ENCODE results near the gene KCNMA1.
A peak's percentile ranks its signal among the peaks of the same experiment; 100 is the strongest.
"Not testable (repeated sequence)": the region's sequence is repeated elsewhere in the genome, so short reads cannot be mapped to it uniquely, and the experiment has no call there.

The KCNMA1 gene

DNA sequence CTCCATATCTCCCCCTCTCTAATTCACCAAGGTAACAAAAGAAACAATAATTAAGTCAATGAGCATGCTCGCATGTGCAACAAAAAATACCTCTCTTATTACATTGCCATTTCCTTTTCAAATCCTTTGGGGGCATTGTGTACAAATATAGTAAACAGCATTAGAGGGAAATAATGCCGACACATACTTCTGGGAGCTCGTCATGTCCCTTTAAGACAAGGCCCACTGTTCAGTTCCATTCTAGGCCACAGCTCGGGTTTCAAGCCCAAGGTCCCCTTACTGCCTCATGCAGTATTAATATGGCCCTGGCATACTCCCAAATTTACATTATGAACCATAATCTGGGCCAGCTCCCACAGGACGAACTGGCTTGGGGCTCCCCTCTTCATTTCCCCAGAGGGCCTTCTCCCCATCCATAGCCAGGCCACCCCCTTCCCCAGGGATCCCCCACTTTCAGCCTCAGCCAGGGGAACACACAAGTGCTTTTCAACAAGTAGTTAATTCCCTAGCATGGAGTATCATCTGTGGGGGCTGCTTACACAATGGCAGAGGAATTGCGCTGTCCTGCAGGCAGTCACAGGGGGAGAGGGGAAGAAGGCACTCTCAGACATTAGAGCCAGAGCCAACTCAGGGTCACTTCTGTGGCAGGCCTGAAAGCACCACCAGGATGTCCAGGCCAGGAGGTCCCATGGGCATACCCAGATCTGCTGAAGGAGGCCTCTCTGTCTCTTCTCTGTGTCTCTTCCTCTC lies 110.6 kb downstream of the KCNMA1 start:
- DNase-seq = no peak

DNA sequence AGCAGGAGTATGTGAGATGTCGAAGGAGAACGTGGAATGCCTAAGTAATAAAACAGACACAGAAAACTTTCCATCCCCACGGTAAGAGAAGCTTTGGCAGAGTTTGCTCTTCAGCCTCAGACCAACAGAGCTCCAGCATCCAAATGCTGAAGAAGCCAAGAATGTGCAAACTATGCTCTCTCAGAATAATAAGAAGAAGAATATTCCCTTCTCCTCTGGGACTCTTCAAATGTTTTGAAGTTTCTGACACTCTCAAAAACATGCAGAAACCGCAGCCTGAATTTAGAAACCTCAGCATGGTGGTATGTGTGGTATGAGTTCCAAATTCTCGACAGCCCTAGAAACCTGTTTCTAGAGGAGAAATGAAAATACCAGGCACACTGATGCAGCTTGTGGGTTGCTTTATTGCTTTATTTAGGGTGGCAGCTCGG lies 113.3 kb downstream of the KCNMA1 start:
- no peak for DNase-seq

DNA sequence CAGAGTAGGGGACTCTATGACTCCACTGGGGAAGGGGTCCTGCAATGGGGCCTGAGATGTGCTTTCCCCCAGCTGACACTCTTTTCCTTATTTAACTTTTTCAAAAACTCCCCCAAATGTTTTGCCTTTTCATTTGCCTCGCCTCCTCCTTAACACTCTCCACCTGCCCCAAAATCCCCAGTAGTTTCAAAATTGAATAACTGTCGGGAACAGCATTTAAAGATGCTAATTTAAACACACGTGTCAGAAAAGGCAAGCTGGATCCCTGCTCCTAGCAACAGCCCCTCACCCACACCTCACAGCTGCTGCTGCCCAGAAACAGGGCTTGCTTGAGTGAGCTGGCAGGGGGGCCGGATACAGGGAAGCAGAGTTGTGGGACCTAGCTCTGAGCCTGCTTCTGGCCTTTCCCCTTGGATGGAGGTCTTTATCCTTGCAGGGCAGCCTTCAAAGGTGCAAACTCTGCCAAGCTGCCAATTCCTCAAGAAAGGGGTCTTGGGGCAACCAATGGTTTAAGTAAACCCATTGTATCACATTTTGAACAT lies 115.3 kb downstream of the KCNMA1 start:
- DNase-seq = no peak

DNA sequence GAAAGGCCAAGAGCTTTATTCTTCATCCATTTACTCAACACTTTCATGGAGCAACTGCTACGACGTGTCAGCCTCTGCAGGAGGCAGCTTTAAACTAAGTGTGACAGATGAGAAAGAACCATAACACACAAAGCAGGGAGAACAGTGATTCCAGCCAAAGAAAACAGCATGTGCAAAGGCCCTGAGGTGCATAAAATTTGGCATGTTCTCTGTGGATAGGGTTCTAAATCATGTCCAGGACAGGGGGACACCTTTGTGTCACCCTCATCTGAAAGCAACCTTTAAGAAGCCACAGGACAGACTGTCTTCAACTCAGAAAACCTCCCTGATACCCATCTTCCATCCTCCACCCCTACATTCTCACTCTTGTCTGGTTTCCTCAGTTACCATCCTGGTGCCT lies 116.6 kb downstream of the KCNMA1 start:
- DNase-seq = no peak

DNA sequence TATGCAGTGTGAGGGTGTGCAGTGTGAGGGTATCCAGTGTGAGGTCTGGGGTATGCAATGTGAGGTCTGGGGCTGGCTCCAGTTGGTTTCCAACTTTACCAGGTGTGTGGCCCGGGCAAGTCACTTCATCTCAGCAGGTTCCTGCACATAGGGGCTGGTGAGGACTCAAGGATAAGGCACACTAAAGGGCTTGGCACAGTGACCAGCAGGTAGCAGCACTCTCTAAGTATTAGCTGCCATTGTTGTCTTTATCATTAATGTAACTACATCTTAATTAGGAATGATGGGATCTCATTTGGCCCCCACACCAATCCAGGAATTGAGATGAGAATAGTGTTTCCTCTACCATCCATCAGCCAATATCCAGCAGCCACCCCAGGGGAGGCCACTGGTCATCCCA lies 117.3 kb downstream of the KCNMA1 start:
- no peak for DNase-seq

DNA sequence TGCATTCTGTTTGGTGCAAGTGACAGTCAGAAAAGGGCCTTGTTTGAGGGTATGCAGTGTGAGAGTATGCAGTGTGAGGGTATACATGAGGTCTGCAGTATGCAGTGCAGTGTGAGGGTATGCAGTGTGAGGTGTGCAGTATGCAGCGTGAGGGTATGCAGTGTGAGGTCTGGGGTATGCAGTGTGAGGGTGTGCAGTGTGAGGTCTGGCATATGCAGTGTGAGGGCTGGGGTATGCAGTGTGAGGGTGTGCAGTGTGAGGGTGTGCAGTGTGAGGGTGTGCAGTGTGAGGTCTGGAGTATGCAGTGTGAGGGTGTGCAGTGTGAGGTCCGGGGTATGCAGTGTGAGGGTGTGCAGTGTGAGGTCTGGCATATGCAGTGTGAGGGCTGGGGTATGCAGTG lies 117.8 kb downstream of the KCNMA1 start:
- not testable (repeated sequence) for DNase-seq

DNA sequence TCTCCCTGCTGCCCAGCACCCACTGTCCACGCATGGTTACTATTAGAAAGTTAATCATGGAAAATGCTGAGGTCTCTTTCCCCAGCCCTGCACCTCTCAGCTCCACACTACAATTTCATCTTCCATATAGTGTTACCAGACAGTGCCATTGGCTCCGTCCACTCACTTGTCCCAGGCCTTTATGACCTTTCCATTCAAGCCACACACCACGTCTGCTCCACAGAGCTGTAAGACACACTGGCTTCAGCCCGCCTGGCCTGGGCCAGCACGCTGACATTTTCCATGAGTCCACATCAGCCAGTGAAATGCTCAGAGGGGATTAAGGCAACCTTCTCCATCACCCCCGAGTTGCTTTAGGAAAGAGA lies 118.7 kb downstream of the KCNMA1 start:
- DNase-seq = no peak

DNA sequence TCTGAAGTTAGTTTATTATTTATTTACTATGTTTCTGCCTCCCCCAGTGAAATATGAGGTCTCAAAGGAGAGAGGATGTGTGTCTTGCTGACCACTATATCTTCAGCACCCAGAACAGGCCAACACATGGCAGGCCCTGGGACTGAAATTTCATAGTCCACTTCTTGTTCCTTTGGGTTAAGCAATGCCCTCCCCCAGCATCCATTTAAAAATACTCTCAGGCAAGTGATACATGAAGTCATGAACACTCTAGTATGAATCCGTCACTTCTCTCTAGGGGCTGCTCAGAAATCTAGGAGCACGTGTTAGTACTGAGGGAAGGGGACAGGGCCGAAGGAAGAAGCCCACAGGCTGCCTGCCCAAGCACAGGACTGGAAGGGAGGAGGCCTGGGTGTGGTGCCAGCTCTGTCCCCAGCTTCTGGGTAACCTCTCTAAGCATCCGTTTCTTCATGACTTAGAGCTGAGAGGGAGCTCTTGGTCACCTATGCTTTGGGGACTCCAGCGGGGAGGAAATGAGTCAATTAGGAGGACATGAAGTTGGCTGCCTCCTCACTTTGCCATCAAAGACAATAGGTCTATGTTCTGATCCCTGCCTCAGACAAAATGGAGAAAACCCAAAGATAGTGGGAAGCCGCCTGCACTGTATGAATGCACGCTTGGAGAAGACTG lies 119.2 kb downstream of the KCNMA1 start:
- no peak for DNase-seq

DNA sequence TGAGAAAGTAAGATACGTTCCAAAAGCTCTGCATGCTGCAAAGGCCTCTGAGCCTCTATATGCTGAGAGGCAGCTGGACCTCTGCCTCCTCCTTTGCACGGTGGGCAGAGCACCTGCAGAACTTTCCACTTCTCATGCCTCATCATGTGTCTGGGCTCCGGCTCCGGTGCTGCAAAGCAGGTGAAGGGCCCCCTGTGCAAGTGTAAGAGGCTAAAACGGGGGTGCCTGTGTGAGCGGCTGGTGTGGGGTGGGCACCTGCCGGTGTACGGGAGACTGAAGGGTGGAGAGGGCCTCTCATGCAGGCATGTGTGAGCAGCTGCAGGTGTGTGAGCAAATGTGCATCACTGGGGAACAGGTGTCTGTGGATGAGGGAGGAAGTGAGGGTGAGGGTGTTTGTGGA lies 121.0 kb downstream of the KCNMA1 start:
- no peak for DNase-seq

DNA sequence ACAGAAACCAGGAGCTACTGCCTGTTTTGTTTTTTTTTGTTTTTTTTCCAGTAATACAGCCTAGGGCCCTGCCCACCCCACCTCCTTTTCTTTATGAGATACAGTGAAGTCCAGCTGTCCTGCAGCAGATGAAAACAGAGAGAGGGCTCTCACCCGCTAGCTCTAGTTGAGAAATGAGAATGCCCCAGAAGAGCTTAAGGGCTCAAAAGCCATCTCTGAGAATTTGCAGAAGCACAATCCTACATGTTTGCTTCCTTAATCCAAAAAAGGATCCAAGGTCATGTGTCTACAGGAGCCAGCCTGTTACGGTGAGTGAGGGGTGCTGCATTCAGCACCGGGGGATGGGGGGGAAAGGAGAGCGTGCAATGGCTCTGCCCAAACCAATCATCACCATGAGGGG lies 122.7 kb downstream of the KCNMA1 start:
- DNase-seq = peak; percentile 37

DNA sequence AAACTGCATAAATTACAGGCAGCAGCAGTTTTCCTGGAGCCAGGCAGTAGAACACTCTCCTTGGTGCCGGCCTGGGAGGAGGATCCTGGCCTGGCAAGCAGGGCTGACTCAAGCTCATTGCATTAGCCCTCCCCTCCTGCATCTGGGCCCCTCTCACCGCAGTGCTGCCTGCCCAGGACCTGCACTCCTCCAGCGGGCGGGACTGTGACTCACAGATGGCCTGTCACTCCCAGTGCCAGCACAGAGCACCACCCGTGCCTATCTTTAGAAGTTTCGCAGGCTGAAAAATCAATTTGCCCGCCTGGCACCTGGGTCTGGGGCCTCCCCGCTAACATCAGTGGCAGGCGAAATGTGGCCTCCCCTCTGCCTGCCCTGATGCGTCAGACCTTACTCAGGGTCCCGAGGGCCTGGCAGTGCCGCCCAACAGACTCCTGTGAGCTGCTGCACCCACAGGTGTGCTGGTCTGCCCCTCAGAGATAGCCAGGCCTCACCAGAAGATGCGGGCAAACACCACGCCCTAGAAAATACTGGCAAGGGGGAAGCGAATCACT lies 123.8 kb downstream of the KCNMA1 start:
- DNase-seq = peak; percentile 50

DNA sequence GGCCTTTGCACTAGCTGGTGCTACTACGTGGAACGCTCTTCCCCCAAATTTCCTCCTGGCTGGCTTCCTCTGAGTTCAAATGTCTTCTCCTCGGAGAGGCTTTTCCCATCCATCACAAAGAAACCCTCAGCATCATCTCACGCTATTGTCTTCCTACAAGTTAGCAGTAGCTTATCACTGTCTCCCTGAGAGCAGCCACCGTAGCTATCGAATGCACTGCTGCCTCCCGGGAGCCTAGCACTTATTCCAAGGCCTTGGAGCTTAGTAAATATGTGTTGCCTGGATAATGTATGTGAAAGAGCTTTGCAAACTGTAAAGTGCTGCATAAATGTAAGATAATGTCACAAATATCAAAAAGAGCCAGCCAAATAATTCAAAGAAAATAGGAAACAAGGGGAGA lies 124.4 kb downstream of the KCNMA1 start:
- DNase-seq = no peak

DNA sequence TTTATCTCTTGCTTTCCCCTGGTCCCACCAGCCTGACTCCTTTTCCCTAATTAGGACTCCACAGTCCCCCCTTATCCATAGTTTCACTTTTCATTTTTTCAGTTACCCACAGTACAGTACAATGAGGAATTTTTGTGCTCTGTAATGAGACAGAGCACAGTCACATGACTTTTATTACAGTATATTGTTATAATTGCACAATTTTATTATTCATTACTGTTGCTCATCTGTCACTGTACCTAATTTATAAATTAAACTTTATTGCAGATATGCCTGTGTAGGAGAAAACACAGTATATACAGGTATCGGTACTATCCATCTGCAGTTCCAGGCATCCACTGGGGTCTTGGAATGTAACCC lies 125.4 kb downstream of the KCNMA1 start:
- no peak for DNase-seq

DNA sequence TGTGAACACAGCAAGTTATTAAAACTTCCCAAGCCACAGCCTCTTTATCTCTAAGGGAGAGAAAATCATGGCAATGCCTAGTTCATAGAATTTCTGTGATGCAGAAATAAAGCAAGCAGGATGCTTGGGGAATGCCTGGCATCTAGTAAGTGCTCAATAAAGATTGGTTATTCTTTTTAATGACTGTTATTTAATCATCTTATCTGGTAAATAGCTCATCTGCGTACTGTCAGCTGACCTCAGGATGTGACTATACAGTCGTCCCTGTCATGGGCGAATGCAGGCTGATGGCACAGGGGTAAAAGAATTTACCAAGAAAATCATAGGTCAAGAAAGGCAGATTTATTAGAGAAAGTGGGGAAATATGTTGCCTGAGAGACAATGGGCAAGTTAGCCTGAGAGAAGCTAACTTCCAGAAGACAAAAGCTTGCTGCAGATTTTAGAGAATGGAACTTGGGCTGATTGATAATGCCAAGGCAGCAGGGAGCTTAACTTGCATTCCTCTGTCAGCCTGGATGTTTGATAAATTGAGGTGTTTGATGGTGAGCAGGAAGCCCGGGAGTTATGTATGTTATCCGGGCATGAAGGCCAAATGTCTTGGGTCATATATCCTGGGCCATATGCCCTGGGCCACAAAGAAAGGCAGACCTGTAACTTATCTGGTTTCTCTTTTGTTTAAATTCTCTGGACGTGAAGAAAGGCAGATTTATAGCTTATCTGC lies 126.0 kb downstream of the KCNMA1 start:
- DNase-seq = peak; percentile 20

DNA sequence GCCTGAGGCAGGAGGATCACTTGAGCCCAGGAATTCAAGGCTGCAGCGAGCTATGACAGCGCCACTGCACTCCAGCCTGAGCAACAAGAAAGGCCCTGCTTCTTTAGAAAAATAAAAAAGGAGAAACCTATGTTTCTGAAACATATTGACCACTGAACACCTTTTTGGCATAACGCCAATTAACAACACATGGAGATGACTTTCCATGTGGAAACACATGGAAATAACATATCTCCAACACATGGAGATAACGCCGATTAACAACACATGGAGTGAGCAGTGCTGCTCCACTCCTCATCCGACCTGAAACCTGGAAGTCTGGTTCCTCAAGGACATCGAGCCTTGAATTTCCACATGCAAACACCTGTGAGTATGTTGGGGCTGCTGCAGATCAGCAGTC lies 126.9 kb downstream of the KCNMA1 start:
- DNase-seq = no peak

DNA sequence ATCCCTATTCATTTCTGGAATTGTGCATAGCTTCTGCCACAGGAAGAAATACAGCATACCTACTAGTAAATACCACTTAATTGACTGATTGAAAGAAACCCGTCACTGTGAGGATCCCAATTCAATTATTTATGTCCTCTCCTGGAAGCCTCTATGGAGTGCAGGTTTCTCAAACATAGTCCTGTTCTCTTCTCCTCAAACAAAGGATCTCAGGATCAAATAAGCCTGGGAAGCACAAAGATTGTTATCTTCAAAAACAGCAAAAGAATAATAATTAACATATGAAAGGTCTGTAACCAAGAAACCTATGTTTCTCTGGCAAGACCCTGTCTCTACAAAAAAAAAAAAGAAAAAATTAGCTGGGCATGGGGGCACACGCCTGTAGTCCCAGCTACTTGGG lies 127.3 kb downstream of the KCNMA1 start:
- DNase-seq = no peak

DNA sequence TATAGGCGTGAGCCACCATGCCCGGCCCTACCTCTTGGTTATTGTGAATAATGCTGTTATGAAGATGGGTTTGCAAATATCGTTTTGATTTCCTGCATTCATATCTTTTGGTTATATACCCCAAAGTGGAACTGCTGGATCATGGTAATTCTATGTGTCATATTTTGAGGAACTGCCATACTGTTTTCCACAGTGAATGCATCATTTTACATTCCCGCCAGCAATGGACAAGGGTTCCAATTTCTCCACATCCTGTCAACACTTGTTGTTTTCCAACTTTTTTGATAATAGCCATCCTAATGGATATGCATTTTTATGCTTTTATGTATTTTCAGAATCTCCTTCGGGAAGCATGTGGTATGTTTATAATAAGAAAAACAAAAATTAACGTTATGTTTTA lies 128.2 kb downstream of the KCNMA1 start:
- no peak for DNase-seq

DNA sequence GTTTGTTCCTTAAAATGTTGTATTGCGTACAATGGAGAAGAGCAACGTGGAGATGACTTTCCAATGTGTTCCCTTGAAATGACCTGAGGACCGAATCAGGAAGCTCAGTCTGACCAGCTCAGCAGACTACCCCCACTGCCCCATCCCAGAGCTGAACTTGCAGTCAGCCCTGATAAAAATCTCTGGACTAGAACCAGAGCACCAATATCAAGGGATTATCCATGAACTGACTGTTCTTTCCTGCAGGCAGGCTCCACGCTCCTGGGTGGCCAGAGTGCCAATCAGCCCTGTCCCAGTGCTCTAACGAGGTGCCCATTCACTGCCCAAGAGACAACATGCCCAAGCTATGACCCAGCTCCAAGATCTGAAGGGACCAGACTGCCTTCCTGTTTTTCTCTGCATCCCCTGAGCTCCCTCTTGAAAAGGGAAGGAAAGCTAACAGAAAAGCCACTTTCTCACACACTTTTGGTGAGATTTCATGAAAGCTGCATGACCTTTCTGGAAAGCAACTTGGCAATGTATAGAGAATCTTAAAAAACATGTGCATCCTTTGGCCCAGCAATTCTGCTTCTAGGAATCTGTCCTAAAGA lies 130.2 kb downstream of the KCNMA1 start:
- DNase-seq = no peak

DNA sequence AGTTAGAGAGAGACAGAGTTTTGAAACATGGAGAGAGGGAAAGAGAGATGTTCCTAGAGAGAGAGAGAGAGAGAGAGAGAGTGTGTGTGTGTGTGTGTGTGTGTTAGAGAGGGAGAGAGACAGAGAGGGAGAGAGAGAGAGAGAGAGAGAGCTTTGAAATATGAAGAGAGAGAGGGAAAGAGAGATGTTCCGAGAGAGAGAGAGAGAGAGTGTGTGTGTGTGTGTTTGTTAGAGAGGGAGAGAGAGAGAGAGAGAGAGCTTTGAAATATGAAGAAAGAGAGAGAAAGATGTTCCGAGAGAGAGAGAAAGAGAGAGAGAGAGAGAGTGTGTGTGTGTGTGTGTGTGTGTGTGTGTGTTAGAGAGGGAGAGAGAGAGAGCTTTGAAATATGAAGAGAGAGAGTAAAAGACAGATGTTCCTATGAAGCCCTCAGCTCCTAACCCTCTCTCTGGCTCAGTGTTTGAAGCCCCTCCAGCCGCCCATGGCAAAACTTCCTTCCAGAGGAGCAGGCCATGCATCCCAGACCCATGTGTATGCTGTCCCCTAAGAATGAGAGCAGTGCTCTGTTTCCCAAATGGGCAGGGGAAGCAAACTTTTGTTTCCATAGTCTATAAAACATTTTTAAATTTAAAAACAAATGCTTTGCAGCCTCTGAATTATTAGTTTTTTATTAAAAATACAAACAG lies 130.9 kb downstream of the KCNMA1 start:
- DNase-seq = no peak

DNA sequence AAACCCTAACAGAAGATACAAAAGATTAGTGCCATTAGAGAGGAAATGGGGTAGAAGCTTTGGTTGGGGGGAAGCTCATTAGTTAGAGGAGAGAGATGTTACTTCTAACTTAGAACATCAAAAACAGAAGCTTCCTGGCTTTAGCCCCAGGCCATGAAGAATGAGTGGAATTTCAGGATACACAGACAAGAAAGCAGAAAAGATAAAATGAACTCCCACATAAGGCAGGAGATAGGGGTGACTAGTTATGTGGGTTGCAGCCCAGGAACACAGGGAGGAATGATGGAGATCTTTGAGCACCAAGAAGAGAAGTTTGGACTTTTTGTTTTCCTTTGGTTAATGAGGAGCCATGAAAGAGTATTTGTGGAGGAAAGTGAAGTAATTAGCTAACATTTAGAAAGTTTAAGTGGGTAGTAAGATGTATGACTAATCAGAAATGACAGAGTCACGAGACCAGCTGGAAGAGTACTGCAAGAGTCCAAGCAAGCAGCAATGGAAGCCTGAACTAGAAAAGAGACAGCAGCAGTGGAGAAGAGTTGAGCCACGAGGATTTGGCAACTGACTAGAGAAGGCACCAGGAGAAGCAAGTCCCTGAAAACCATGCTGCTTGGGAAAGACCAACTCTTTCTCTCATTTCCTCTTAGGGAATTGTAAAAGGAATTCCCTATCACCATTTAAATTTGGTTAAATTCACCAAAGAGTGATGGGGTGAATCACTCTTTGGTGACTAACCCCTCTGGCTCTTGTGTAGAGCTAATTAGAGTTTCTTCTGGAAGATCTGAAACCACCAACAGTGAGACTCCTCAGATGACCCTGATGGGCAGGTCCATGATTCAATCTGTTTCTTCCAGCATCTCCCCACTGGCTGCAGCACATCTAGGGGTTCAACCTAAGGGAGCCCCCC lies 131.9 kb downstream of the KCNMA1 start:
- DNase-seq = no peak

DNA sequence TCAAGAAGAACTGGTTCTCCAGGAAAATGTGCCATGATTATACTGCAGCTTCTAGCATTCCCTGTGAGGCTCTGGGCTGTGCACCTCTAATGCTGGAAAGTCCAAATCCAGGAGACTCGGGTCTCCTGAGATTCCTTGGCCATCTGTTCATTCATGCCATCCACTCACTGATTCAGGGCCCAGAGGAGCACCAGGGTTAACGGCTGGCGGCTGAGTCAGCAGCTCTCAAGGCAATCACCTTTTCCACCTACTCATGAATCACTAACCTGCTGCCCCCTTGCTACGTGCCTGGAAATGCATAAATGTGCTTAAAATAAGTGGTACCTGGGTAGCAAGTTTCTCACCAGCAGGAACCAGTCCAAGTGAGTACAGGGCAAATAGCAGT lies 132.7 kb downstream of the KCNMA1 start:
- DNase-seq = peak; percentile 83
